HUES6 (cell line): ENCODE data around the gene PARP4.
"Not testable (repeated sequence)": the region's sequence is repeated elsewhere in the genome, so short reads cannot be mapped to it uniquely, and the experiment has no call there.

Source experiments
- H3K27ac ChIP-seq: 2 replicates; pipeline ENCODE4 v1.7.0; 2013; ENCODE audit warnings: low read depth, mild to moderate bottlenecking, low read length, inconsistent platforms
- H3K27me3 ChIP-seq: 2 replicates; pipeline ENCODE4 v1.6.1; 2013; ENCODE audit warnings: low read length; ENCODE audit not compliant: control insufficient read depth, insufficient read depth
- H3K36me3 ChIP-seq: 2 replicates; pipeline ENCODE4 v1.6.1; 2013; ENCODE audit warnings: low read length; ENCODE audit not compliant: control insufficient read depth, insufficient read depth
- H3K4me1 ChIP-seq: 2 replicates; pipeline ENCODE4 v1.6.1; 2013; ENCODE audit warnings: low read length; ENCODE audit not compliant: control insufficient read depth, insufficient read depth
- H3K4me3 ChIP-seq: 2 replicates; pipeline ENCODE4 v1.5.1; 2013; ENCODE audit warnings: low read depth, low read length
- H3K9ac ChIP-seq: one replicate; pipeline ENCODE4 v1.6.1; 2013; ENCODE audit warnings: mild to moderate bottlenecking, low read length
- H3K9me3 ChIP-seq: 2 replicates; pipeline ENCODE4 v1.6.1; 2013; ENCODE audit warnings: low read depth, low read length; ENCODE audit not compliant: control insufficient read depth, insufficient read depth

PARP4 gene

DNA sequence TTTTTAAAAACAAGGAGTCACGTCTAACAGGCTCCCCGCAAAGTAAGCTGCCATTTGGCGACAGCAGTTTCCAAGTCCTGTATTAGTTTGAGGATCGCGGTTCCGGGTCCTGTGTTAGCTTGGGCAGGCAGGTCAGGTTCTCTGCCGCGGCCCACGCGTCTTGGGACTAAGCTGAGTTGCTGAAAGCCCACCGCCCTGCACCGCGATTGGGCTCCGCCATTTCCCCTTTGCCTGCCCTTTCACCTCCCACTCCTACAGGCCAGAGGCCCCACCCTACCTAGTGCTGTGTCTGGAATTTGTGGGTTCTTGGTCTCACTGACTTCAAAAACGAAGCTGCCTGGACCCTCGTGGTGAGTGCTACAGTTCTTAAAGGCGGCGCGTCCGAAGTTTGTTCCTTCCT, 6.8 kb downstream of the PARP4 start:
- Histone ChIP-seq H3K36me3 (peaks cover 6% of the 10 kb centered on the region; the same call in 1 of the 2 replicates), H3K9me3 (peaks cover 3% of the 10 kb centered on the region; the same call in 1 of the 2 replicates), H3K9ac (no peak overlapping the region), H3K27ac (no peak overlapping the region), H3K27me3 (no peaks in the 10 kb centered on the region), H3K4me3 (no peak overlapping the region), H3K4me1 (peaks cover 6% of the 10 kb centered on the region; the same call in 1 of the 2 replicates)

DNA sequence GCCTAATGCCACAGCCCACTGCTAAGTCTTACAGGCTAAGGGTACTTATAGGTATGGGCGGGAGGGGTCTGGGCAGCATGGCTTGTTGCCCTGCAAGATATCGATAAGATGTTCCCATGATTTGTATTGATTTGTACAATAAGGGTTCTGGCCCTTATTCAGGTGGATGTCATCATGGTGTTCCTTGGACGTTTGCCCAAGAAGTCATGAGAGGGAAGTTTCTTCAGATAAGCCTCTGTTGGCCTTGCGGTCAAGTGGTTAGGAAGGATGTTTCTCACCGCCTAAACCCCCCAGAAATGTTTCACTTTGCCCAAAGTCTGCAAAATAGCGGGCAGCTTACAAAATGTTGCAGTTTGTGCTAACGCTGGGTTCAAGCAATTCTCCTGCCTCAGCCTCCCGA, 7.3 kb downstream of the PARP4 start:
- H3K4me3 ChIP-seq: no peak overlapping the region
- H3K36me3 ChIP-seq: peaks cover 9% of the 10 kb centered on the region; the same call in 1 of the 2 replicates
- H3K9me3 ChIP-seq: peaks cover 3% of the 10 kb centered on the region; the same call in 1 of the 2 replicates
- peaks cover 6% of the 10 kb centered on the region; the same call in 1 of the 2 replicates for H3K4me1 ChIP-seq
- no peak overlapping the region for H3K9ac ChIP-seq
- no peaks in the 10 kb centered on the region for H3K27me3 ChIP-seq
- no peak overlapping the region for H3K27ac ChIP-seq

DNA sequence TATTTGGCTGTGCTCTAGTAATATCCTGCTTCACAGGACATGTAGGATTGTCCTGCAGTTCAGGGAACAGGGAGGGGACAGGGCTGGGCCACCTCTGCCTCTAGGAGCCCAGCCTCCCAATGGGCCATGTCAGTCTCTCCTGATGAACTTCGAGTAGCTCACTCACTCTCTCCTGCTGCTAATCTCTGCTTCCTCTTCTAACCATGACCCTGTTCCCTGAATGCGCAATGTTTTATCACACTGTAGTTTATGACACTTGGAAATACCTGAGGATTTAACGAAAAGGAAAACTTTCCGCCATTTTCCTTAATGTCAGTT, 9.2 kb downstream of the PARP4 start:
- Histone ChIP-seq H3K9ac (peak overlapping the region; percentile 23), H3K27ac (no peak overlapping the region)

DNA sequence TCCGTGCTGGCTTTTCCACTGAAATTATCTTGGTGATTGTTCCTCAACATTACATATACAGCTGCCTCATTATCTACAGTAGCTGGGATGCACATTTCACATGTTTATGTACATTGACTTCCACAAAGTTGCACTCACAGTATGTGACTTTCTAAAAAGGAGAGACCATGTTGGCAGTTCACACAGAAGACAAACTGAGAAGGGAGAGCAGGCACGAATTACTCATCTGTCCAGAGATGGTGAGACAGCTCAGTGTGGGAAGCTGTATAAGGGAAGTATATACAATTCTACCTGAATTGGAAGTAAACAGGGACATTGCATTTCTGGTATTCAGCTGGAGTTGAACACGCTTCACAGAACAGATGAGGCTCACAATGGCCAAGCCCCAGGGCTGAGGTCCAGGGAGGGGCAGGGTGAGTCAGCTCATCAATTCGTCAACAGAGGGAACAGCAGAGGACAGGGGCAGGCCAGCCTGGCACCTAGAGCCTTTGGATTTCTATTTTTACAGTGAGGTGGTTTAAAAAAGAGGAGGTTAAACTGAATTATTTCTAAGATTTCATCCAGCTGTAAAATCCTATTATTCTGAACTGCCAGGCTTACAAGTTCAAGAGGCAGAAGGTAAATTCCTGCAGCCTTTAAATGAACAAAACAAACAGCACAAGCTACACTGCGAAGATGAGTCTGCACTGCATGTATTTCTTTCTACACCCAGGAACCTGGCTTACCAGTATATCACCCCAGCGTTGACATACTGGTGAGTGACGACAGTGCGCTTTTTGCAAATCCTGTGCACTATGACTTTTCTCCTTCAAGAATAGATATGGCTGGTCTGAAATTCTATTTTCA, 9.8 kb downstream of the PARP4 start:
- Histone ChIP-seq H3K9me3 (peaks cover 3% of the 10 kb centered on the region; the same call in 1 of the 2 replicates), H3K9ac (peak overlapping the region; percentile 23), H3K27me3 (no peaks in the 10 kb centered on the region), H3K4me1 (peaks cover 6% of the 10 kb centered on the region; the same call in 1 of the 2 replicates), H3K27ac (0 out of 2 replicates have a peak overlapping the region, but pooled peaks have one; percentile 19), H3K36me3 (peaks cover 12% of the 10 kb centered on the region), H3K4me3 (no peak overlapping the region)

More for the DNA sequence above, 9.2 kb downstream of the PARP4 start:
- peaks cover 3% of the 10 kb centered on the region; the same call in 1 of the 2 replicates for H3K9me3 ChIP-seq
- no peak overlapping the region for H3K4me3 ChIP-seq
- peaks cover 9% of the 10 kb centered on the region; the same call in 1 of the 2 replicates for H3K36me3 ChIP-seq
- H3K27me3 ChIP-seq: no peaks in the 10 kb centered on the region
- H3K4me1 ChIP-seq: peaks cover 6% of the 10 kb centered on the region; the same call in 1 of the 2 replicates

DNA sequence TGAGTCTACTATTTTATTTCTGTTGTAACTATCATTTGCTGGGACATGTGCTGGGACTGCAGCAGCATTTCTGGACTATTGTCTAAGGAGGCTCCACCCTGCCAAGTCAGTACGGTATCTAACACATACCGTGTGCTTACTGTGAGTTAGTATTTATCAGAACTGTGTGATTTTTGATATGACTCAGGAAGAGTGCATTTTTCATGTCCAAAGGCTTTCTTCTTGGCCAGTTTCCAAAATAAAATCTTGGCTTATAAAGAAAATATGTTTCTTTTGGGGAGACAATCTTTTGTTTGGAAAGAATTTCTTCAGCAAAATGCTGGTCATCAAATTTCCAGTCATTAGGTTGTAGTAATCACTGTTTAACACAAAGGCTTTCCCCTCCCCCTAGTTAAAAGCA, 11.6 kb downstream of the PARP4 start:
- no peaks in the 10 kb centered on the region for H3K9me3 ChIP-seq
- H3K36me3 ChIP-seq: peaks cover 22% of the 10 kb centered on the region
- no peaks in the 10 kb centered on the region for H3K27me3 ChIP-seq
- no peak overlapping the region for H3K9ac ChIP-seq
- H3K4me3 ChIP-seq: no peak overlapping the region
- no peak overlapping the region for H3K27ac ChIP-seq
- peaks cover 6% of the 10 kb centered on the region; the same call in 1 of the 2 replicates for H3K4me1 ChIP-seq

DNA sequence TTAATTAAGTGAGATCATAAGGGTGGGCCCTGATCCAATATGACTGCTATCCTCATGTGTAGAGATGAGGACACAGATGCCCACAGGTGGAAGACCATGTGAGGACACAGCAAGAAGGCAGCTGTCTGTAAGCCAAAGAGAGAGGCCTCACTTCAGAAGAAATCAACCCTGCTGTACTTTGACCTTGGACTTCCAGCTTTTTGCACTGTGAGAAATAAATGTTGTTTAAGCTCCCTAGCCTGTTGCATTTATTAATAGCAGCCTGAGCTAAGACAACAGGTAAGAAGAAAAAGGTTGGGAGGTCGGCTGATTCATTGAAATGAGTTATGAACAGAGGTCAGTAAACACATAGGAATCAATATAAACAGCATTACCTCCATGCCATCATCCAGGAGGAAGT, 14.8 kb downstream of the PARP4 start:
- H3K27me3 ChIP-seq: no peaks in the 10 kb centered on the region
- H3K4me1 ChIP-seq: peaks cover 2% of the 10 kb centered on the region; the same call in 1 of the 2 replicates
- H3K4me3 ChIP-seq: no peak overlapping the region
- no peak overlapping the region for H3K27ac ChIP-seq
- H3K9me3 ChIP-seq: no peaks in the 10 kb centered on the region
- no peak overlapping the region for H3K9ac ChIP-seq
- peaks cover 48% of the 10 kb centered on the region for H3K36me3 ChIP-seq

DNA sequence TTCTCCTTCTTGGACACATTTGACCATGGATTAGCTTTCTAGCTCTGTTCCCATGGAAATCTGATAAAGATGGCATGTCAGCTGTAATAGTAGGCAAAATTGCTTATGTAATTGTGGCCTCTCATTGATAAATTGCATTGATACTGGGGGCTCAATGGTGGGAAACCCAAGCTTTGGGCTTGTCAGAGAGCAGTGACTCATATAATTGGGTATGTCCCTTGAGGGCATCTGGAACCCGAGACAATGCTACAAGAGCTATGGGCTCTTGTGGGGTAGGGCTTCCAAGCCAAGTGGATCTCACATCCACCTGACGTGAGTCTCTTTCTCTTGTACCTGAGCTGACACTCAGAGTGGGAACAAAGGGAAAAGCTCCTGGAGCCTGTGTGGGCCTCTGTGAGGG, 16.3 kb downstream of the PARP4 start:
- H3K27ac ChIP-seq, H3K9me3 ChIP-seq, H3K4me1 ChIP-seq, H3K27me3 ChIP-seq, H3K4me3 ChIP-seq, H3K9ac ChIP-seq: not testable (repeated sequence)
- peaks cover 61% of the 10 kb centered on the region for H3K36me3 ChIP-seq

DNA sequence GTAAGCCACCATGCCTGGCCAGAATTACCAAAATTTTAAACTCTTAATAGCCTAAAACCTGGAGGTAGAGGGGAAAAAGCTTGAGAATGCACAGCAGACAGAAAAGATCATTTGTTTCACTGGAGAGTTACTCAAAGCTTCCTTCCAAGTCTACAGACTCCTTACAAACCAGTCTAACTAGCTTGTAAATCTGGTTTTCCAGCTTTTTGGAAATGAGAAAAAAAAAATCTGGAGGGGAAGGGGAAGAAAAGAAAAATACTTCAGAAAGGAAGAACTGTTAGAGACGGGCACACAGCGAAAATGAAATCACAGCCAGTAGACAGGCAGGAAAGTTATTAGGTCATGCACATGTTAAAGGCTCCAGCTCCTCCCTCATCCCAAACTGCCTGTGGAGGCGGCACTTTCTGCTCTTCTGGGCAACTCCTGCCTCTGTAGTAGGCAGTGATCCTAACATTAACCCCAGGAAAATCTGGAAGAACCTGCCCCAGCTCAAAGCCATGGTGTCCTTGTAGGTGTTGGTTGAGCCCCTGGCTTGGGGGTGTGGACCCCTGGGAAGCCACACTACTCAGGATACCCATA, 17.3 kb downstream of the PARP4 start:
- peaks cover 59% of the 10 kb centered on the region for H3K36me3 ChIP-seq

DNA sequence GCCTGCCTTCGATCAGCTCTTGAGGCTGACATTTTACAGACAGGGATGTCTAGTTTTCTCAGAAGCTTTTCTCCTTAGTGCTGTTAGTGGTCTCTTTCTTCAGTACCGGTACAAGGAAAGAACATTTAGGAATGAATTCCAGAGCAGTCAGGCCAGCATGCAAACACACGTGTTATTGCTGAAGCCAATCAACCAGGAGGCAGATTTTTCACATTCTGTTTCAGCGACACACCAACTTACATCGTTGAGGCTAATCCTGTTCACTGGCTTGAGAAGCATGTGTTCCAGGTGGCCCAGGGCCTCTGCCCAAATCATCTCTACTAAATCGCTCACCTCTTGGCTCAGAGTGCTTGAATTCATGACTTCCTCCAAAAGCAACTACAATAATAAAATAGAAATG, 19.2 kb downstream of the PARP4 start:
- peaks cover 71% of the 10 kb centered on the region for H3K36me3 ChIP-seq

More for the DNA sequence above, 17.3 kb downstream of the PARP4 start:
- Histone ChIP-seq H3K27ac (no peak overlapping the region), H3K9me3 (no peaks in the 10 kb centered on the region), H3K9ac (no peak overlapping the region), H3K4me3 (no peak overlapping the region), H3K4me1 (no peaks in the 10 kb centered on the region), H3K27me3 (no peaks in the 10 kb centered on the region)

DNA sequence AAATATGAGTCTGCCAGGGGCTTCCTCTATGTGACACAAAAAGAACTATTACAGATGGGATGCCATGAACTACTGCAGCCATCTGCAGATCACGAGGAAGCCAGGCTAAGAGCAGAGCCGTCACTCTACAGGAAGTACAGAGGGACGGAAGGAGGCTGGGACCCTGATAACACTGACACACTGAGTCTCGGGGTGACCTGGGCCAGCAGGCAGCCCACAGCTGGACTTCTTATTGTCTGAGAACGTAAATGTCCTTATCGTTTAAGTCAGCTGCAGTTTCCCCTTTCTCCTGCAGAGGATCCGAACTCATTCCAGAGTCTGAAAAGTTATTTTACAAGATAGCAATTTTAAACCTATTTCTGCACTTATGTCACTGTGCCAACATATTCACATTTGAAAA, 20.7 kb downstream of the PARP4 start:
- Histone ChIP-seq H3K4me1 (no peaks in the 10 kb centered on the region), H3K36me3 (peaks cover 61% of the 10 kb centered on the region), H3K9me3 (no peaks in the 10 kb centered on the region), H3K4me3 (no peak overlapping the region), H3K27me3 (no peaks in the 10 kb centered on the region), H3K27ac (no peak overlapping the region), H3K9ac (no peak overlapping the region)

More for the DNA sequence above, 19.2 kb downstream of the PARP4 start:
- no peak overlapping the region for H3K4me3 ChIP-seq
- H3K27me3 ChIP-seq: no peaks in the 10 kb centered on the region
- no peaks in the 10 kb centered on the region for H3K9me3 ChIP-seq
- no peak overlapping the region for H3K27ac ChIP-seq
- H3K4me1 ChIP-seq: no peaks in the 10 kb centered on the region
- H3K9ac ChIP-seq: no peak overlapping the region

DNA sequence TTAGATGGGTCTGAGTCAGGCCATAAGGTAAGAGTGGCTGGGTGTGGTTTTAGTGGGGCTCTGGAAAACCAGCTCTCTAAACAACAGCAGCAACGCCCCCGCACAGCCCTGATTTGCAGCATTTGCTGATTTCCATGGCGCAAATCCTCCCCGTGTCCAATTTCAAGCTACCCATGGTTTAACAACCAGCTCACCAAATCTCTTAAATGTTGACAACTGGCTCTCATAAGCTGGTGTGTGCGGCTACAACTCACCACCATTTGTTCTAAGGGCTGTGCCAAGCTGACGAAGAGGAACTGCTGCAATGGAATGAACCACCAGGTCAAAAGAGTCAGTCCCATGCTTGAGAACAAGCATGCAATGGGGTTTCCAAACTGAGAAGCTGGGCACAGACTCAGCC, 22.9 kb downstream of the PARP4 start:
- no peaks in the 10 kb centered on the region for H3K4me1 ChIP-seq
- H3K9me3 ChIP-seq: no peaks in the 10 kb centered on the region
- H3K9ac ChIP-seq: no peak overlapping the region
- no peak overlapping the region for H3K4me3 ChIP-seq
- H3K27ac ChIP-seq: no peak overlapping the region
- no peaks in the 10 kb centered on the region for H3K27me3 ChIP-seq
- H3K36me3 ChIP-seq: peaks cover 53% of the 10 kb centered on the region
